DOHH2 (cell line): Measurements from ENCODE around the gene EXTL1.

Experiments used
- H3F3A ChIP-seq: fragments of 200-600 bp; sonication (generic), shearing (Covaris generic); 2 replicates; pipeline ENCODE4 v1.6.0; 2016; ENCODE audit warnings: antibody characterized with exemption, mild to moderate bottlenecking; ENCODE audit not compliant: control insufficient read depth, insufficient read depth
- H3K27ac ChIP-seq: fragments of 200-600 bp; sonication (generic); 2 replicates; pipeline ENCODE4 v1.5.1; 2014; ENCODE audit warnings: low read depth, mild to moderate bottlenecking, low read length, moderate library complexity
- H3K27me3 ChIP-seq: fragments of 200-600 bp; sonication (generic); 2 replicates; pipeline ENCODE4 v1.6.1; 2014; ENCODE audit warnings: mild to moderate bottlenecking, low read length, mixed read lengths; ENCODE audit not compliant: control insufficient read depth
- H3K36me3 ChIP-seq: fragments of 200-600 bp; sonication (generic); 2 replicates; pipeline ENCODE4 v1.6.1; 2014; ENCODE audit warnings: mild to moderate bottlenecking, low read length, moderate library complexity, mixed read lengths; ENCODE audit not compliant: control insufficient read depth
- H3K4me1 ChIP-seq: fragments of 200-600 bp; sonication (generic); 2 replicates; pipeline ENCODE4 v1.6.1; 2014; ENCODE audit warnings: mild to moderate bottlenecking, low read length, mixed read lengths; ENCODE audit not compliant: control insufficient read depth
- H3K4me2 ChIP-seq: fragments of 200-600 bp; sonication (generic); 2 replicates; pipeline ENCODE4 v1.6.0; 2014; ENCODE audit warnings: mild to moderate bottlenecking, low read length, moderate library complexity
- H3K4me3 ChIP-seq: fragments of 200-600 bp; sonication (generic); 2 replicates; pipeline ENCODE4 v1.5.1; 2014; ENCODE audit warnings: mild to moderate bottlenecking, low read length, mixed read lengths
- H3K79me2 ChIP-seq: fragments of 200-600 bp; sonication (generic); 2 replicates; pipeline ENCODE4 v1.6.1; 2014; ENCODE audit warnings: mild to moderate bottlenecking, low read length, mixed read lengths; ENCODE audit not compliant: control insufficient read depth
- H3K9me2 ChIP-seq: fragments of 200-600 bp; sonication (generic); replicated peaks from 2 replicates; pipeline ENCODE4 v1.6.1; 2014; ENCODE audit warnings: mild to moderate bottlenecking, low read length, mixed read lengths; ENCODE audit not compliant: control insufficient read depth
- H3K9me3 ChIP-seq: fragments of 200-600 bp; sonication (generic); 2 replicates; pipeline ENCODE4 v1.6.1; 2014; ENCODE audit warnings: antibody characterized with exemption, low read length, mixed read lengths; ENCODE audit not compliant: control insufficient read depth, insufficient read depth
- H4K20me1 ChIP-seq: fragments of 200-600 bp; sonication (generic); 2 replicates; pipeline ENCODE4 v1.6.0; 2014; ENCODE audit warnings: low read depth, mild to moderate bottlenecking, antibody characterized with exemption, low read length, moderate library complexity; ENCODE audit not compliant: control insufficient read depth, insufficient read depth
- EZH2phosphoT487 ChIP-seq: fragments of 200-600 bp; sonication (generic); IDR thresholded peaks from 2 replicates; pipeline ENCODE4 v1.6.1; 2017; ENCODE audit warnings: borderline replicate concordance, mild to moderate bottlenecking, antibody characterized with exemption, low read length, moderate library complexity, mixed read lengths
- TF ChIP-seq, protein P1 (sequence below): fragments of 200-600 bp; sonication (generic); IDR thresholded peaks from one replicate; pipeline ENCODE4 v1.5.1; 2014; ENCODE audit warnings: antibody characterized with exemption, mild to moderate bottlenecking, low read depth, low read length; ENCODE audit not compliant: poor library complexity, severe bottlenecking

The EXTL1 gene

DNA sequence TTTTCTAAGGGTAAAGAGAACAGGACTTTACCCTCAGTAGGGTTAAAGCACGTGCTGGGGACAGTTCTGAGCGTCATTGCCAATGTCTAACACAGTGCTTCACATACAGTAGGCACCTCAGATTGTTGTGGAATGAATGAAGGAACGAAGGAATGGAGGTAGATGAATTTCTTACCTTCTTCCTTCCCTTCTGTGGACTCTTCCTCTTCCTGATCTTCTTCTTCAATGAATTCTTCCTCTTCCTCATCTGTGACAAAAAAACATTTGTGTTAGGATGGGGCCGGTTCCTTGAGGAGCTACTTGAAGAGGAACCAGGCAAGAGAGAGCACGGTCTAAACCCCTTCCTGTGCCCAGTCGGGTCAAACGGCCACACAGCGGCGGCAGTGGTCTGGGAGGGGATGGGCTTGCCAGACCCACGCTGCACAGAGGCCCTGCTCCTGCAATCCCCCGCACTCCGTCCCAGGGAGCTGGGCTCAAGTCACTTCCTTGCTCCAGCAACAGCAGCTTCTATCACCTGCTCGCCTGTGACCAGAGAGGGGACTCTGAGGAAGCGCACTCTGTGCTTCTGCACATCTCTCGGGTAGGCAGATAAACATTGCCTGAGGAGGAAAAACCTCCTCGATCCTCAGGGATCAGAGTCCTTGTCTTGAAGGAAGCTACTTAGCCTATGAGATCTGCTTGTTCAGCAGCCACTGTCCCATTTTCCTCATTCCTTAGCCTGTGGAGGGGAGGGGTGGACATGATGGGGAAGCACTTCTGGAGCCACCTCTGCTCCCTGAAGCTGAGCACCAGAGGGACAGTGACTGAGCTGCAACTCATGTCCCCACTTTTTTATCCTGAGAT, 32.4 kb downstream of the EXTL1 start:
- H3K9me2 ChIP-seq: no peaks in the 10 kb centered on the region
- no peak for TF ChIP-seq EZH2phosphoT487
- TF ChIP-seq, protein P1, sequence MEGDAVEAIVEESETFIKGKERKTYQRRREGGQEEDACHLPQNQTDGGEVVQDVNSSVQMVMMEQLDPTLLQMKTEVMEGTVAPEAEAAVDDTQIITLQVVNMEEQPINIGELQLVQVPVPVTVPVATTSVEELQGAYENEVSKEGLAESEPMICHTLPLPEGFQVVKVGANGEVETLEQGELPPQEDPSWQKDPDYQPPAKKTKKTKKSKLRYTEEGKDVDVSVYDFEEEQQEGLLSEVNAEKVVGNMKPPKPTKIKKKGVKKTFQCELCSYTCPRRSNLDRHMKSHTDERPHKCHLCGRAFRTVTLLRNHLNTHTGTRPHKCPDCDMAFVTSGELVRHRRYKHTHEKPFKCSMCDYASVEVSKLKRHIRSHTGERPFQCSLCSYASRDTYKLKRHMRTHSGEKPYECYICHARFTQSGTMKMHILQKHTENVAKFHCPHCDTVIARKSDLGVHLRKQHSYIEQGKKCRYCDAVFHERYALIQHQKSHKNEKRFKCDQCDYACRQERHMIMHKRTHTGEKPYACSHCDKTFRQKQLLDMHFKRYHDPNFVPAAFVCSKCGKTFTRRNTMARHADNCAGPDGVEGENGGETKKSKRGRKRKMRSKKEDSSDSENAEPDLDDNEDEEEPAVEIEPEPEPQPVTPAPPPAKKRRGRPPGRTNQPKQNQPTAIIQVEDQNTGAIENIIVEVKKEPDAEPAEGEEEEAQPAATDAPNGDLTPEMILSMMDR: no peak
- H3K27ac ChIP-seq: no peak overlapping the region
- no peaks in the 10 kb centered on the region for H3K9me3 ChIP-seq
- no peak overlapping the region for H3K4me3 ChIP-seq
- no peaks in the 10 kb centered on the region for H3F3A ChIP-seq
- peaks cover 48% of the 10 kb centered on the region for H3K27me3 ChIP-seq
- no peak overlapping the region for H3K4me2 ChIP-seq
- H3K36me3 ChIP-seq: no peaks in the 10 kb centered on the region
- H4K20me1 ChIP-seq: no peaks in the 10 kb centered on the region
- no peaks in the 10 kb centered on the region for H3K79me2 ChIP-seq
- H3K4me1 ChIP-seq: no peaks in the 10 kb centered on the region

DNA sequence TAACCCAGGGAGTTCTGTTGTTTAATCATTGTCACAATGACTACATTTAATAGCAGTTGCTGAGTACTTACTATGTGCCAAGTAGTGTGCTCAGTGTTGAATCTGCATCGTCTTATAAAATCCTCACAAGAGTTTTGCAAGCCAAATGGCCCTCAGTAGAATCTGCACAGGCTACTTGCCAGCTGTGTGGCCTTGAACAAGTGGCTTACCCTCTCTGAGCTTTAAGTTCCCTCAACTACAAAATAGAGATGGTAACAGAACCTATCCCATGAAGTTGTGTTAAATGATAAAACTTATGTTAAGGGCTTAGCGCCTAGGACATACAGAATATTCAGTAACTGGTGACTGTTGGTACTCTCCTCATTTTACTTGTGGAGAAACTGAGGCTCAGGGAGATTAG, 33.5 kb downstream of the EXTL1 start:
- TF ChIP-seq, protein P1: no peak
- TF ChIP-seq EZH2phosphoT487: no peak
- Histone ChIP-seq H3K79me2 (no peaks in the 10 kb centered on the region), H3K27me3 (peaks cover 48% of the 10 kb centered on the region), H3K9me2 (no peaks in the 10 kb centered on the region), H3K4me2 (no peak overlapping the region), H3K4me1 (no peaks in the 10 kb centered on the region), H3K27ac (no peak overlapping the region), H3K36me3 (no peaks in the 10 kb centered on the region), H3F3A (no peaks in the 10 kb centered on the region), H4K20me1 (no peaks in the 10 kb centered on the region), H3K4me3 (no peak overlapping the region), H3K9me3 (no peaks in the 10 kb centered on the region)

DNA sequence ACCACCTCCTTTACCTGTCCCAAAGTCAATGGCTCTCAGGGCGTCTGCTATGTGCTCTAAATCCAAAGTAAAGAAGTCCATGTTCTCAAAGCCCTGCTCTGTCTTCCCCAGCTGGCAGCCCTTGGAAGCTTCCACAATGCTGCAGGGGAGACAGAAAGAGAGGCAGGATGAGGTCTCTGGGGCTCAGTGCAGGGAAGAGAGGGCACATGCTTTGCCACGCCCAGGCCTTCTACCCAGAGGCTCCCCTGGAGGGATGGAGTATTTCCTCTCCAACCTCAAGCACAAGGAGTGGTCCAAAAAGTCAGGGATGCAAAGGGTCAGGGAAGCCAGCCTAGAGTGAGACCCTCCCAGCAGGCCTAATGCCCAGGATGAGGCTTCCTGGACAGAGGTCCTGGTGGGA, 35.6 kb downstream of the EXTL1 start:
- H3K4me2 ChIP-seq: no peak overlapping the region
- H3K9me3 ChIP-seq: no peaks in the 10 kb centered on the region
- no peaks in the 10 kb centered on the region for H4K20me1 ChIP-seq
- no peaks in the 10 kb centered on the region for H3K36me3 ChIP-seq
- no peaks in the 10 kb centered on the region for H3K9me2 ChIP-seq
- no peak overlapping the region for H3K27ac ChIP-seq
- TF ChIP-seq EZH2phosphoT487: no peak
- TF ChIP-seq, protein P1: no peak
- no peak overlapping the region for H3K4me3 ChIP-seq
- H3K4me1 ChIP-seq: no peaks in the 10 kb centered on the region
- H3K79me2 ChIP-seq: no peaks in the 10 kb centered on the region
- H3K27me3 ChIP-seq: peaks cover 37% of the 10 kb centered on the region
- H3F3A ChIP-seq: no peaks in the 10 kb centered on the region
